GM12865 (cell line): Measurements from ENCODE around the gene FER.
"Not testable (repeated sequence)": the region's sequence is repeated elsewhere in the genome, so short reads cannot be mapped to it uniquely, and the experiment has no call there.

ENCODE experiments used
- DNase-seq: peaks from one replicate; pipeline ENCODE4 v3.0.0; 2010; ENCODE audit warnings: low read depth
- H3K4me3 ChIP-seq: 2 replicates; pipeline ENCODE4 v1.5.1; 2011; ENCODE audit warnings: mild to moderate bottlenecking, low read depth, low read length, control low read depth
- CTCF ChIP-seq: IDR thresholded peaks from 2 replicates; pipeline ENCODE4 v1.5.1; 2011; ENCODE audit warnings: low read length, control low read depth, low read depth, inconsistent platforms; ENCODE audit not compliant: insufficient read depth; ENCODE audit errors: missing control alignments

Gene FER

GRCh38 chr5:108997720-108998119 lies 250.0 kb downstream of the FER start:
- H3K4me3 ChIP-seq: no peak overlapping the region
- no peak for TF ChIP-seq CTCF
- no peak for DNase-seq

GRCh38 chr5:108998216-108998615 lies 250.5 kb downstream of the FER start:
- TF ChIP-seq CTCF: no peak
- H3K4me3 ChIP-seq: no peak overlapping the region
- DNase-seq: no peak

GRCh38 chr5:109003928-109004327 lies 256.2 kb downstream of the FER start:
- H3K4me3 ChIP-seq: no peak overlapping the region
- DNase-seq: peak; percentile 7
- no peak for TF ChIP-seq CTCF

- H3K4me3 ChIP-seq: no peak overlapping the region
- no peak for TF ChIP-seq CTCF
- DNase-seq: no peak
These were observed 257.8 kb downstream of the FER start for GRCh38 chr5:109005297-109006009.

- no peak for DNase-seq
These were observed 258.4 kb downstream of the FER start for GRCh38 chr5:109006129-109006528.

GRCh38 chr5:109016300-109016699 lies 268.6 kb downstream of the FER start:
- no peak overlapping the region for H3K4me3 ChIP-seq
- no peak for TF ChIP-seq CTCF
- peak; percentile 37 for DNase-seq

More at GRCh38 chr5:109006129-109006528, 258.4 kb downstream of the FER start:
- no peak overlapping the region for H3K4me3 ChIP-seq
- TF ChIP-seq CTCF: no peak

GRCh38 chr5:109022056-109022455 lies 274.4 kb downstream of the FER start:
- TF ChIP-seq CTCF: no peak
- H3K4me3 ChIP-seq: no peak overlapping the region
- no peak for DNase-seq

- not testable (repeated sequence) for H3K4me3 ChIP-seq
These were observed 278.0 kb downstream of the FER start for GRCh38 chr5:109025729-109026128.

More at GRCh38 chr5:109025729-109026128, 278.0 kb downstream of the FER start:
- not testable (repeated sequence) for DNase-seq
